IMR-90 (cell line): Measurements from ENCODE around the gene NEIL3. TPM values are rescaled to one million over a fixed set of nuclear protein-coding genes. Genes with fewer than 3 reads are reported as not detected.

Source experiments
- ATAC-seq: fragments of 200-7000 bp; cut with Tn5 transposase; 2 replicates; pipeline ENCODE4 v1.9.1; 2020; ENCODE audit warnings: low read depth, mild to moderate bottlenecking, moderate library complexity
- BruUV-seq: library from RNA; stranded (reverse); fragments of 400-500 nt; replicated peaks from 2 replicates; lab custom pipeline; 2021; lab: Mats Ljungman, UMichigan
- CTCF ChIA-PET: fragments of 300-600 bp; formaldehyde crosslinking; extraction: SDS; loops from one replicate; lab custom pipeline; 2021; ENCODE audit warnings: antibody characterized with exemption; lab: Yijun Ruan, JAX
- POLR2A ChIA-PET: fragments of 300-600 bp; sonication (Branson Sonifier 250); formaldehyde crosslinking; loops from one replicate; lab custom pipeline; 2022; ENCODE audit warnings: antibody characterized with exemption; ENCODE audit not compliant: unreplicated experiment; lab: Charles Lee
- DNase-seq: peaks from one replicate; pipeline ENCODE4 v3.0.0; 2013
- H2AFZ ChIP-seq: replicated peaks from 2 replicates; pipeline ENCODE3; 2013; ENCODE audit warnings: low read length, mild to moderate bottlenecking; ENCODE audit not compliant: poor library complexity
- H2AK5ac ChIP-seq: 2 replicates; pipeline ENCODE4 v1.6.1; 2013; ENCODE audit warnings: low read depth, low read length, inconsistent platforms
- H2AK9ac ChIP-seq: replicated peaks from 2 replicates; pipeline ENCODE3; 2013; ENCODE audit warnings: mild to moderate bottlenecking, low read depth, low read length, moderate library complexity; ENCODE audit not compliant: poor library complexity
- H2BK120ac ChIP-seq: 2 replicates; pipeline ENCODE4 v1.6.1; 2013; ENCODE audit warnings: low read depth, low read length, inconsistent platforms
- H2BK15ac ChIP-seq: 3 replicates; pipeline ENCODE4 v1.6.1; 2013; ENCODE audit warnings: low read depth, low read length, inconsistent platforms
- H2BK20ac ChIP-seq: 2 replicates; pipeline ENCODE4 v1.6.1; 2013; ENCODE audit warnings: low read depth, mild to moderate bottlenecking, inconsistent platforms, low read length, moderate library complexity
- H2BK5ac ChIP-seq: 2 replicates; pipeline ENCODE4 v1.6.1; 2013; ENCODE audit warnings: mild to moderate bottlenecking, low read depth, low read length, inconsistent platforms; ENCODE audit not compliant: poor library complexity, severe bottlenecking
- H3K14ac ChIP-seq: replicated peaks from 2 replicates; pipeline ENCODE4 v1.6.1; 2013; ENCODE audit warnings: low read depth, low read length, inconsistent platforms
- H3K18ac ChIP-seq: 2 replicates; pipeline ENCODE4 v1.6.1; 2013; ENCODE audit warnings: low read depth, low read length, control low read depth
- H3K23ac ChIP-seq: 2 replicates; pipeline ENCODE4 v1.6.1; 2013; ENCODE audit warnings: low read depth, low read length, inconsistent platforms
- H3K27ac ChIP-seq: 2 replicates; pipeline ENCODE4 v1.5.1; 2013; ENCODE audit warnings: mild to moderate bottlenecking, control low read depth, low read length; ENCODE audit not compliant: insufficient read depth
- H3K27me3 ChIP-seq: 2 replicates; pipeline ENCODE4 v1.6.1; 2013; ENCODE audit warnings: low read length; ENCODE audit not compliant: control insufficient read depth, insufficient read depth
- H3K36me3 ChIP-seq: 2 replicates; pipeline ENCODE4 v1.6.1; 2013; ENCODE audit warnings: low read length, mixed read lengths; ENCODE audit not compliant: control insufficient read depth, insufficient read depth
- H3K4ac ChIP-seq: 2 replicates; pipeline ENCODE4 v1.6.1; 2013; ENCODE audit warnings: low read depth, low read length, inconsistent platforms
- H3K4me1 ChIP-seq: 2 replicates; pipeline ENCODE4 v1.6.1; 2013; ENCODE audit warnings: low read length, mixed read lengths; ENCODE audit not compliant: control insufficient read depth, insufficient read depth
- H3K4me2 ChIP-seq: 2 replicates; pipeline ENCODE4 v1.6.1; 2013; ENCODE audit warnings: low read depth, mild to moderate bottlenecking, control low read depth, low read length, moderate library complexity
- H3K4me3 ChIP-seq: 2 replicates; pipeline ENCODE4 v1.5.1; 2013; ENCODE audit warnings: low read depth, mild to moderate bottlenecking, control low read depth, low read length, moderate library complexity; ENCODE audit not compliant: insufficient read depth
- H3K56ac ChIP-seq: 2 replicates; pipeline ENCODE4 v1.6.1; 2013; ENCODE audit warnings: low read length, inconsistent platforms; ENCODE audit not compliant: insufficient read depth; ENCODE audit errors: extremely low read depth
- H3K79me1 ChIP-seq, 2 experiments: 2 replicates each; pipeline ENCODE4 v1.6.1; 2013; ENCODE audit warnings: low read length in 2 of 2, inconsistent platforms in 1 of 2, low read depth in 1 of 2
- H3K9ac ChIP-seq: 2 replicates; pipeline ENCODE4 v1.6.1; 2013; ENCODE audit warnings: low read depth, low read length, control low read depth
- H3K9me1 ChIP-seq: 2 replicates; pipeline ENCODE4 v1.6.1; 2013; ENCODE audit warnings: low read length, inconsistent platforms; ENCODE audit not compliant: insufficient read depth
- H3K9me3 ChIP-seq: 2 replicates; pipeline ENCODE4 v1.6.1; 2013; ENCODE audit warnings: low read length; ENCODE audit not compliant: control insufficient read depth, insufficient read depth
- H4K20me1 ChIP-seq: 2 replicates; pipeline ENCODE4 v1.6.1; 2013; ENCODE audit warnings: low read length, inconsistent platforms; ENCODE audit not compliant: insufficient read depth
- H4K5ac ChIP-seq: 2 replicates; pipeline ENCODE4 v1.6.1; 2013; ENCODE audit warnings: mild to moderate bottlenecking, low read depth, low read length, control low read depth
- H4K8ac ChIP-seq, 2 experiments: 2 replicates each; pipeline ENCODE4 v1.6.1; 2013; ENCODE audit warnings: low read depth in 2 of 2, low read length in 2 of 2, control low read depth in 1 of 2, inconsistent platforms in 1 of 2
- H4K91ac ChIP-seq: 2 replicates; pipeline ENCODE4 v1.6.1; 2013; ENCODE audit warnings: low read depth, low read length, inconsistent platforms; ENCODE audit not compliant: insufficient read depth
- CHD1 ChIP-seq: IDR thresholded peaks from 2 replicates; pipeline ENCODE4 v1.6.1; 2012; ENCODE audit warnings: low read depth, low read length, improper control_type of control experiment
- CTCF ChIP-seq: conservative IDR thresholded peaks from 2 replicates; pipeline ENCODE4 v1.5.1; 2012; ENCODE audit warnings: mild to moderate bottlenecking, low read depth, low read length, improper control_type of control experiment
- ELK1 ChIP-seq: fragments of 150-350 bp; IDR thresholded peaks from 2 replicates; pipeline ENCODE4 v1.6.1; 2016; ENCODE audit warnings: low read depth, mild to moderate bottlenecking, low read length, moderate library complexity, borderline replicate concordance
- MAFK ChIP-seq: IDR thresholded peaks from 2 replicates; pipeline ENCODE4 v1.6.1; 2012; ENCODE audit warnings: low read depth, low read length, improper control_type of control experiment
- MAZ ChIP-seq: IDR thresholded peaks from 2 replicates; pipeline ENCODE4 v1.6.1; 2012; ENCODE audit warnings: low read depth, mild to moderate bottlenecking, low read length, improper control_type of control experiment, moderate library complexity, borderline replicate concordance
- MXI1 ChIP-seq: IDR thresholded peaks from 2 replicates; pipeline ENCODE4 v1.6.1; 2012; ENCODE audit warnings: low read depth, mild to moderate bottlenecking, low read length, moderate library complexity, borderline replicate concordance
- NFE2L2 ChIP-seq: fragments of 150-350 bp; IDR thresholded peaks from 2 replicates; pipeline ENCODE4 v1.6.1; 2016; ENCODE audit warnings: low read depth, mild to moderate bottlenecking, low read length
- RCOR1 ChIP-seq: IDR thresholded peaks from 2 replicates; pipeline ENCODE4 v1.6.1; 2012; ENCODE audit warnings: mild to moderate bottlenecking, low read length, improper control_type of control experiment; ENCODE audit not compliant: insufficient replicate concordance
- SMC3 ChIP-seq: fragments of 150-350 bp; IDR thresholded peaks from 2 replicates; pipeline ENCODE4 v1.6.1; 2016; ENCODE audit warnings: low read depth, mild to moderate bottlenecking, antibody characterized with exemption, low read length, moderate library complexity
- USF2 ChIP-seq: fragments of 150-350 bp; IDR thresholded peaks from 2 replicates; pipeline ENCODE4 v1.6.1; 2017; ENCODE audit warnings: mild to moderate bottlenecking, antibody characterized with exemption, low read length, low read depth
- WGBS, 2 experiments: methylation state at CpG; one replicate each; pipeline versions ENCODE4 v1.1.5 to v1.1.7; 2013; ENCODE audit warnings: missing lambda C conversion rate in 2 of 2; ENCODE audit not compliant: insufficient read length in 1 of 2; ENCODE audit errors: extremely low coverage in 2 of 2; 5-methylcytosine and 5-hydroxymethylcytosine counted together
- dilution Hi-C: fragments of 300-500 bp; cut with HindIII; formaldehyde crosslinking; loops from one replicate; pipeline ENCODE4 v1.14.3; 2018; ENCODE audit warnings: low sequenced_read_pairs; ENCODE audit not compliant: unreplicated experiment
- in situ Hi-C: fragments of 300-500 bp; cut with MboI; formaldehyde crosslinking; loops from 3 replicates; pipeline ENCODE4 v1.14.3; 2019; ENCODE audit warnings: low sequenced_read_pairs, inconsistent platforms, mixed read lengths
- intact Hi-C: fragments of 100-400 bp; cut with micrococcal nuclease; formaldehyde crosslinking; loops from 2 replicates; pipeline ENCODE4 v1.10.0; 2022
- polyA plus RNA-seq, 3 experiments: library from polyadenylated mRNA; depleted of rRNA; stranded (reverse); fragments of >200 nt; gene quantifications; 2 replicates each; pipeline ENCODE4 v1.2.3, GENCODE V29; 2012; ENCODE audit warnings: low replicate concordance in 1 of 3
- total RNA-seq: library from RNA; depleted of rRNA; stranded (reverse); fragments of >200 nt; gene quantifications from 2 replicates; pipeline ENCODE4 v1.2.3, GENCODE V29; 2012

NEIL3 gene
- total and polyA plus RNA-seq, 2 of the 4 experiments (the other 2 are of a cell fraction): 4.4 to 7.9 TPM

- in situ Hi-C loops: no loop called here
- 94% methylated on average over 5 of the region's 7 CpGs; no CpG with 5 or more reads in 1 of the 2 experiments for WGBS, 2 experiments
- dilution Hi-C loops: no loop called here
- Histone ChIP-seq H4K20me1 (no peaks in the 10 kb centered on the region), H3K18ac (no peak overlapping the region), H3K36me3 (no peaks in the 10 kb centered on the region), H3K14ac (no peak overlapping the region), H3K9me1 (no peaks in the 10 kb centered on the region), H4K8ac (no peak overlapping the region), H4K91ac (no peak overlapping the region), H2BK15ac (no peak overlapping the region), H3K4me2 (no peak overlapping the region), H2AK9ac (no peak overlapping the region), H2BK20ac (no peak overlapping the region), H2AK5ac (no peak overlapping the region), H3K56ac (no peak overlapping the region), H3K27ac (no peak overlapping the region), H2BK120ac (no peak overlapping the region), H3K23ac (no peak overlapping the region), H3K4me1 (no peaks in the 10 kb centered on the region), H3K4me3 (no peak overlapping the region), H3K79me1 (no peaks in the 10 kb centered on the region), H2BK5ac (no peak overlapping the region), H3K9me3 (no peaks in the 10 kb centered on the region), H3K27me3 (no peaks in the 10 kb centered on the region), H4K5ac (no peak overlapping the region), H3K9ac (no peak overlapping the region), H3K4ac (no peak overlapping the region), H2AFZ (no peak overlapping the region)
- POLR2A ChIA-PET: no interaction called here
- CTCF ChIA-PET: no interaction called here
- ATAC-seq: no peak
- DNase-seq: no peak
- BruUV-seq: no TSS peak
- no peak for TF ChIP-seq USF2
- no peak for TF ChIP-seq ELK1
- no peak for TF ChIP-seq CHD1
- no peak for TF ChIP-seq RCOR1
- no peak for TF ChIP-seq CTCF
- TF ChIP-seq MAZ: no peak
- no peak for TF ChIP-seq MAFK
- TF ChIP-seq SMC3: no peak
- TF ChIP-seq NFE2L2: no peak
- TF ChIP-seq MXI1: no peak
- intact Hi-C loops: no loop called here
Measured at GRCh38 chr4:177263818-177264217, 45.9 kb upstream of the NEIL3 start.
